ENCODE results near the gene PLEKHA1.

PLEKHA1 gene

GRCh38 chr10:122419876-122420623 lies 45.5 kb downstream of the PLEKHA1 start:
- no peak for DNase-seq (ENCODE audit: low read depth)
- TF ChIP-seq CTCF (IDR thresholded peaks at IDR 0.05; ENCODE audit: low read depth, low read length, missing control alignments) = no peak
- no peak overlapping the region for H3K4me3 ChIP-seq (ENCODE audit: low read depth, low read length)

- no peak for DNase-seq (ENCODE audit: low read depth)
- TF ChIP-seq CTCF (IDR thresholded peaks at IDR 0.05; ENCODE audit: low read depth, low read length, missing control alignments) = no peak
- H3K4me3 ChIP-seq (ENCODE audit: low read depth, low read length) = no peak overlapping the region
Observed at GRCh38 chr10:122420624-122421007, 46.1 kb downstream of the PLEKHA1 start.

GRCh38 chr10:122421054-122421625 lies 46.6 kb downstream of the PLEKHA1 start:
- DNase-seq (ENCODE audit: low read depth) = no peak
- no peak for TF ChIP-seq CTCF (IDR thresholded peaks at IDR 0.05; ENCODE audit: low read depth, low read length, missing control alignments)
- no peak overlapping the region for H3K4me3 ChIP-seq (ENCODE audit: low read depth, low read length)

- no peak for DNase-seq (ENCODE audit: low read depth)
- TF ChIP-seq CTCF (IDR thresholded peaks at IDR 0.05; ENCODE audit: low read depth, low read length, missing control alignments) = no peak
- no peak overlapping the region for H3K4me3 ChIP-seq (ENCODE audit: low read depth, low read length)
Observed at GRCh38 chr10:122421742-122422141, 47.2 kb downstream of the PLEKHA1 start.

- TF ChIP-seq CTCF (IDR thresholded peaks at IDR 0.05; ENCODE audit: low read depth, low read length, missing control alignments) = no peak
- no peak overlapping the region for H3K4me3 ChIP-seq (ENCODE audit: low read depth, low read length)
- DNase-seq (ENCODE audit: low read depth) = no peak
Observed at GRCh38 chr10:122422266-122422989, 47.9 kb downstream of the PLEKHA1 start.

- no peak for DNase-seq (ENCODE audit: low read depth)
- no peak for TF ChIP-seq CTCF (IDR thresholded peaks at IDR 0.05; ENCODE audit: low read depth, low read length, missing control alignments)
- H3K4me3 ChIP-seq (ENCODE audit: low read depth, low read length) = no peak overlapping the region
Observed at GRCh38 chr10:122424059-122424458, 49.6 kb downstream of the PLEKHA1 start.

Data from GM12864 (cell line).